ENCODE results near the gene RBM17. TPM values are rescaled to one million over a fixed set of nuclear protein-coding genes. Genes with fewer than 3 reads are reported as not detected.

Gene RBM17
- total and polyA plus RNA-seq, 10 of the 15 experiments (the other 5 are each of a cell fraction or from before 2014, with no cell fraction given) = 28.4 to 181 (median 83.9) TPM

DNA sequence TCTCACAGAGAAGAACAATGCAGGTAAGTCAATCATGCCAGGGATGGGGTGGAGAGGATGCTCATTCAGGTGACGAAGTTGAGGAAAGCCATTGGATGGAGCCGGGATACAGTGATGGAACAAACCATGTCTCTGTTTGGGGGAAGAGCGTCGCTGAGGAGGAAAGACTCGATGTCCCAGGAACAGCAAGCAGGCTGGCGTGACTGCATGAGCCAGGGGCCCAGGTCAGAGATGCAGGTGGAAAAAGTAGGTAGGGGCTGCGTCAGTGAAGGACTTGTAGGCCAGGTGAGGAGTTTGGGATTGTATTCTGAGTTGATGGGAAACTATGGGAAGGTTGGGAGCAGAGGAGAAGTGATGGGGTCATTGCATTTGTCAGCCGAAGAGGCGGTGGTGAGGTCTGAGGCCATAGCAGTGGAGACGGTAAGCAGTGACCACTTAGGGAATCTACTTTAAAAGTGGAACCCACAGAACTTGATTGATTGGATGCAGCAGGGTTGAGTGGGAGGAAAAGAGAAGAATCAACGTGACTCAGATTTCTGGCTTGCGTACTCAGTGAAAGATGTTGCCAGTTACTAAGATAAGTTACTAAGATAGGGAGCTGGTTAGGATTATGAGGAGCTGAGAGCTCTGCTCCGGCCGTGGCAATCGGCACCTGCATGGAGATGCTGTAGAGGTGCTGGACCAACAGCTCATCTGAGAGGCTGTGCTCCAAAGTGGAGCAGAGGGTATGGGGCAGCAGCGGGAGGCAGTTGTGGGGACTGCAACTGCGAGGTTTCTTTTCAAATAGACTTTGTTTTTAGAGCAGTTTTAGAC is 14.1 kb upstream of the RBM17 start:
- intact Hi-C loops (cut with micrococcal nuclease; ENCODE audit: unreplicated experiment) = no loop called here
- H3K9ac ChIP-seq (ENCODE audit: control insufficient read depth, insufficient read depth, low read length) = no peak overlapping the region
- SMC1A ChIA-PET (ENCODE audit: uncharacterized antibody, unreplicated experiment) = interaction anchor here (1.0 kb wide), 1 partner anchor 19 kb away, joined by 4 read pairs; no protein-coding TSS in a partner anchor
- RAD21 ChIA-PET (ENCODE audit: unreplicated experiment) = no interaction called here
- H4K20me1 ChIP-seq (ENCODE audit: control insufficient read depth, insufficient read depth) = no peaks in the 10 kb centered on the region
- no peak overlapping the region for H3K4me3 ChIP-seq
- H3K27ac ChIP-seq (ENCODE audit: control insufficient read depth, insufficient read depth) = no peak overlapping the region
- no peaks in the 10 kb centered on the region; a peak in 2 of 4 replicates for H3K27me3 ChIP-seq (replicated peaks in 1 of 2; ENCODE audit: control insufficient read depth in 2 of 2, insufficient read depth in 2 of 2, low read length in 1 of 2)
- no peak for DNase-seq (ENCODE audit: low read depth, low spot score)
- ATAC-seq = no peak
- CTCF ChIA-PET = interaction anchor here (3.8 to 4.5 kb wide), 3 partner anchors 9 to 60 kb away, joined by 17 to 53 read pairs (median 22); no protein-coding TSS in a partner anchor
- no peak for FAIRE-seq
- no peaks in the 10 kb centered on the region for H3K9me3 ChIP-seq (replicated peaks; ENCODE audit: control insufficient read depth, insufficient read depth, low read length)
- H2AFZ ChIP-seq (ENCODE audit: control insufficient read depth, low read depth, low read length) = no peak overlapping the region
- POLR2A ChIA-PET = interaction anchor here (0.7 to 1.3 kb wide), 3 partner anchors 18 to 47 kb away, joined by 3 to 9 read pairs (median 3); no protein-coding TSS in a partner anchor
- WGBS (ENCODE audit: insufficient coverage, insufficient replicate concordance, low lambda C conversion rate, missing lambda C conversion rate) = 79% methylated on average over 17 of the region's 17 CpGs
- no peaks in the 10 kb centered on the region for H3K36me3 ChIP-seq (ENCODE audit: control insufficient read depth in 2 of 2, insufficient read depth in 2 of 2, low read length in 1 of 2)
- no peaks in the 10 kb centered on the region for H3K79me2 ChIP-seq (ENCODE audit: control insufficient read depth, insufficient read depth, low read length)
- no TSS peak for BruUV-seq (replicated peaks)
- no peak for TF ChIP-seq RELB (IDR thresholded peaks at IDR 0.05; ENCODE audit: low read depth)
- TF ChIP-seq KLF5 (IDR thresholded peaks at IDR 0.05; ENCODE audit: partially characterized antibody) = no peak
- TF ChIP-seq, protein P1, sequence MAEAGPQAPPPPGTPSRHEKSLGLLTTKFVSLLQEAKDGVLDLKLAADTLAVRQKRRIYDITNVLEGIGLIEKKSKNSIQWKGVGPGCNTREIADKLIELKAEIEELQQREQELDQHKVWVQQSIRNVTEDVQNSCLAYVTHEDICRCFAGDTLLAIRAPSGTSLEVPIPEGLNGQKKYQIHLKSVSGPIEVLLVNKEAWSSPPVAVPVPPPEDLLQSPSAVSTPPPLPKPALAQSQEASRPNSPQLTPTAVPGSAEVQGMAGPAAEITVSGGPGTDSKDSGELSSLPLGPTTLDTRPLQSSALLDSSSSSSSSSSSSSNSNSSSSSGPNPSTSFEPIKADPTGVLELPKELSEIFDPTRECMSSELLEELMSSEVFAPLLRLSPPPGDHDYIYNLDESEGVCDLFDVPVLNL (IDR thresholded peaks at IDR 0.05; ENCODE audit: low read depth, low read length) = no peak
- H3K4me1 ChIP-seq (ENCODE audit: control insufficient read depth, insufficient read depth, low read length) = peaks cover 16% of the 10 kb centered on the region
- H3K4me2 ChIP-seq (ENCODE audit: control insufficient read depth, insufficient read depth) = no peak overlapping the region
- in situ Hi-C loops (cut with MboI) = no loop called here
